Measurements from ENCODE around the gene UMPS.

The UMPS gene

GRCh38 chr3:124764746-124765145 lies 34.5 kb downstream of the UMPS start:
- DNase-seq = no peak

DNA sequence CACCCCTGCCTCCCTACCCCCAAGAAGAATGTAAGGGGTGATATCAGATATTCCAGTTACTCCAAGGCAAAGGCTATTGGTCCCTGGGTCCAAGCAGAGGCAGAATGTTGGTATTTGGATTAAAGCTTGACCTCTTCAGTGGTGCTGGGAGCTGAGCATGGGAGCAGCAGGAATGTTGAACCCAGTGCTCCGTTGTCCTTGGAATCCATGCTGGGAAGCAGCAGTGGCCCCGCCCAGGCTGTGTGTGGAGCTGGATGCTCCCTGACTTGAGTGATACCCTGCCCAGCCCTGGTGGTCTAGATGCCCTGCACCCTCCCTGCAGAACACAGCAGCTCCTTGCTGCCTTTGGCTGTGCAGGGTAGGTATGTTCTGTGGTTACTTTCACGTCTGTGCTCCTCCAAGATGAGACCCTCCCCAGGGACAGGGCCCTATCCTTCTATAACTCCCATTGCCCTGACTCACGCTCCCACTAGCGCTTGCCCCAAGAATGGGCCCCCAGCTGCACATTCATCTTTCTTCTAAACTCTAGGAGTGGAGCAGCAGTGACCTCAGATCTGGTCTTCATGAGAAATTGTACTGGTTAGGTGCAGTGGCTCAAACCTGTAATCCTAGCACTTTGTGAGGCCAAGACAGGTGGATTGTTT lies 35.1 kb downstream of the UMPS start:
- DNase-seq = no peak

DNA sequence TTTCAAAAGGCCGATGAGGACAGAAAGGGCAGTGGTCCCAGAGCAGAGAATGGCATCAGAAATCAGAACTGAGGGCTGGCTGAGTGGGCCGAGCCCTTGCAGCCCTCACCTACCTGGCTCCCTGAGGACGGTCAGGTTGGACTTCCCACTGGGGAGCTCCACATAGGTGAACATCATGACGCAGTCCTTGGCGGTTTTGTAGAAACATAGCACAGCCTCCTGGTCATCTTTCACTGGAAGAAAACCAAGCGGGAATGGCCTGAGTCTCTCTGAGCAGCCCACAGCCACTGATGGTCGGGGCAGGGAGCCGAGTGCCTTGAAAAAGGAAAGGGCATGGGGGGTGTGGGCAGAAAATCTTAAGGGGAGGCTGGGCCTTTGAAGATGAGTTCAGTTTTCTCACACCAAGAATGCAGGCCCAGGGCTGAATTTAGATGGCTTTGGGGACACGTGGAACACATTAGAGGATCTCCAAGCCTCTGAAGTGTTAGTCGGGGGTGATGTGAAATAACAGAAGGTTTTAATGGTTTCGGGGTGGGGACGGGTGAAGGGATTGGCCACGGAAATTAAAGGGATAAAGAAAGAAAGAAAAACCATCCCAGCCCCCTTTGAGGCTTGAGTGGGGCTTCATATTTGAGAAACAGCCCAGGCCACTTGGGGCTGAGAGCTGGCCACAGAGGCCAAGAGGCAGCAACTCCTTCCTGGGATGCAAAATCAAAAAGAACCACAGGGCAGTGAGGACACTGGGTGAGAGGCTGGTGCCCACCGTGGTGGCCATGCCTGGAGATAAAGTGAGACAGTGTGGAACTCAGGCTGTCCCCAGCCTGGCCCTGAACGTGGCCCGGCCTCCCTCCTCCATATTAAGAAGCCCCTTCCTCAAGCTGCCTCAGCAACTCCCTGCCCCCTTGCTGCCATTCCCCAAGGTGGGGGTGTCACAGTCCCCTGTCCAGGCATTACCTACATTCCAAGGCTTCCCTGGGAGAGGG lies 36.2 kb downstream of the UMPS start:
- no peak for DNase-seq

DNA sequence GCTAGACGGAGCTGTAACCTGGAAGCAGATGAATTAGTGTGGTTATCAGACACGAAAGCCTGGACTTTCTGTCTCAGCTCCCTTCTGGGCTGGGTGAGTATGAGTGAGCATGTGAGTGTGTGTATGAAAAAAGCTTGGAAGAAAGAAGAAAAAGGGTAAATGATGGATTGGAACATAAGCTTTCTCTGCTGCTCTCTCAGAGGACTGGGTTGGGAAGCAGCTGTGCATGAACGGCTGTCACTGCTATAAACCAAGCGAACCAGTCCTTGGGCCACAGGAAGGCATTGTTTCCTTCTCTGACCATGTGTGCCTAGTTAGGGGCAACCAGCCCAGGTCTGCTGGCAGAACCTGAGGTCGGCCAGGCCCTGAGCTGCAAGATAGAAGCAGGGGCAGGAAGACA lies 37.0 kb downstream of the UMPS start:
- DNase-seq = no peak

- no peak for DNase-seq
Measured at GRCh38 chr3:124767691-124768090, 37.4 kb downstream of the UMPS start.

DNA sequence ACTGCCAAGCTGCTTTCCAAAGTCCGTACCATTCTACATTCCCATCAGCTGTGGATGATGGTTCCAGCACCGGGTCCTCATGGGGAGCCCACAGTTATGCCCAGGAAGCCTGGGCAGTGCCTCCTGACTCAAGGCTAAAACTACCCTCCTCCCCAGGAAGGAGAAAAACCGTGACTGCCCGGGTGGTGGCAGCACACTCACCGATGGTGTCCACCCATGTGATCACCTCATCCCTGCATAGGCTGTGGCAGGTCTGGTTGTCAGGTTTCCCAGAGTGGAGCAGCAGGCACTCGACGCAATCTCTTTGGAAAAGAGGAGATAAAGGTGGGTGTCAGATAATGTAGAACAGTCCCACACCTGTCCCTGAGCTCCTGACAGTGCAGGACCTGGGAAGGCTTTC lies 38.6 kb downstream of the UMPS start:
- DNase-seq = no peak

DNA sequence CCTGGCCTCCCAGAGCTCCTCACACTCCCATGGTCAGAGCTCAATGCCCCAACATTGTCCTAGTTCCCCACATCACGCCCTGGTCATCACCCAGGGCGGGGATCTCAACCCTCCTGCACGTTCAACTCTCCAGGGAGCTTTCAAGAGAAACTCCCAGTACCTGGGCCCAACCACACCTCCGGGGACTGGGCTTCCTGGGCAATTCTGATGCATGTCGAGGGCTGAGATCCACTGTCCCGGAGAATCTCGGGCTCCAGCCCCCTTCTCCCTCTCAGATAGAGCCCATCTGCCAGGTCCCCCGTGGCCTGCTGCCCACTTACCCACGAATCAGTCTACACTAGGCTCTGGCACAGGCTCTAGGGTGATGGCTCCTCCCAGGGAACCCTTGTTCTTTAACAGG lies 39.2 kb downstream of the UMPS start:
- DNase-seq = no peak

DNA sequence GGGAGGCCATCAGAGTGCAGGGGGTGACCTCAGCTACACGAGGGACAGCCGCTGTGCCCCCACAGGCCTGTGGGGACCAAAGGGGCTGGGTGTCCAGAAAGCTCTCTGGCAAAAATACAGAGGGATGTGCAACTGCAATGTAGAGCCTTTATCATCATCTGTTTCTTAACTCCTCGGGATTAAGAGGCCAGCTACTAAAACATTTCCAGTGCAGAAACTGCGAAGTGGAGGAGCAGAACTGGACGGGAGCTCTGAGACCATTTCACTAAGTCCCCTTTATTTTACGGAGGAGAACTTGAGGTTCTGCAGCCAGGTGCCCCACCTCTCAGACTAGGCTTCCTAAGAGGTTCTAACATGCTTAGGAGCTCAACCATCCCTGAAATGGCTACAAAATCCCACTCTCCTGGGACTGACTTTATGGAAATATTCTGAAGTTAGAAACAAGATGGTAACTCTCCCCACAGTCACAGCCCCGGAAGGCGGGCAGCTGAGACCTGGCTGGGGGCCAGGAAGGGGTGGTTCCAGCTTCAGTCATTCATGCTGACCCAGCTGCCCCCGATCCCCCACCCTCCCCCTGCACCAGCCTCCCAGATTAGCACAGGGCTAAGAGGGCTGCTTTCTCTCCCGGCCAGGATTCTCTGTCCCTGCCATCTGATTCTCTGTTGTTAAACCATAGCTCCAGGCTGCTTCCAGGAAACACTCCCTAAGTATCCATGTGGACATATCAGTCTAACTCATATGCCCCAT lies 40.3 kb downstream of the UMPS start:
- no peak for DNase-seq

DNA sequence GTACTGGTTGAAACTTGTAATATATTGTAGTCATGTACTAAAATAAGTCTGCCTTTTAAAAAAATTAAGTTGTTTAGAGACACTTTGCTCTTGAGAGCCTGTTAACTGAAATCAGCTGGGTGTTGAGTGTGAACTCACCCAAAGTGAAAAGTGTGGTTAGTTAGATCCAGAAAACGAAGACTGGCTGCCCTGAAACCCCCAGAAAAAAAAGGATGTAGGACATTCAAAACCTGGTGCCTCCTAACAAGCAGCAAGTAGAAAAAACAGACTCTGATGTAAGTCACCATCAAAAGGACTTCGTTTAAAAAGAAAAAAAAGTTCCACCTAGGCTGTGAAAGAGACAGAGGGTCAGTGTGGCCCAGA lies 40.8 kb downstream of the UMPS start:
- no peak for DNase-seq

GRCh38 chr3:124772081-124772831 lies 42.0 kb downstream of the UMPS start:
- no peak for DNase-seq

- DNase-seq = no peak
Measured at GRCh38 chr3:124773351-124774326, 43.4 kb downstream of the UMPS start.

DNA sequence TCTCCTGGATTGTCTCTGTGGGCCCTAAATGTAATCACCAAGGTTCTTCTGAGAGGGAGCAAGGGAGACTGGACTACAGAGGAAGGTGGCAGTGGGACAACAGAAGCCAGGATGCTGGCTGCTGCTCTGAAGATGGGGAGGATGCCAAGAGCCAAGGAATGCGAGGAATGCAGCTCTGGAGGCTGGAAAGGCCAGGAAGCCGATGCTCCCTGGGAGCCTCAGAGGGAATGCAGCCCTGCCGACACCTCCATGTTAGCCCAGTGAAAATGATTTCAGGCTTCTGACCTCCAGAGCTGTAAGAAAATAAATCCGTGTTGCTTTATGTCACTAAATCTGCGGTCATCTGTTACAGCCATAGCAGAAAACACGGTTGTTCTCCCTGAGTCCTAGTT lies 44.1 kb downstream of the UMPS start:
- no peak for DNase-seq

DNA sequence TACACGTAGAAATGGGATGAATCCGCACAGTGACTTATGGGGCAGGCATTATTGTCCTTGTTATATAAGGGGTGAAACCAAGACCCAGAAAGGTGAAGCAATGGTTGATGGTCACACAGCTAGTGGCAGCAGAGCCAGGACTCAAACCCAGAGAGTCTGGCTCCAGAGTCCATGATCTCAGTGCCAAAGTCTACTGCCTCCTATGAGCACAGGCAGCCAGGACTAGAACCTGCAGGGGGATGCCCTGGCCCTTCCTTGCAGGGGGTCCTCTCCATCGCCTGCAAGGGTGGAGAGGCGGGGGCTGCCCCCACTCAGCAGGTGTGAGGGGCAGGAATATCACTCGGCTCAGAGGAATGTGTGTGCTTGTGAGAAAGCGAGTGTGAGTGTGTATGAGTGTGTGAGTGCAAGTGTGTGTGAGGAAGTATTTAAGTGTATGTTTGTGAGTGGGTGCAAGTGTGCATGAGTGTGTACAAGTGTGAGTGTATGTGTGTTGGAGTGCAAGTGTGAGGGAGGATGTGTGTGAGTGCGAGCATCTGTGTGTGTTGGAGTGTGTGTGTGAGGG lies 44.7 kb downstream of the UMPS start:
- no peak for DNase-seq

GRCh38 chr3:124775877-124776276 lies 45.6 kb downstream of the UMPS start:
- DNase-seq = no peak

DNA sequence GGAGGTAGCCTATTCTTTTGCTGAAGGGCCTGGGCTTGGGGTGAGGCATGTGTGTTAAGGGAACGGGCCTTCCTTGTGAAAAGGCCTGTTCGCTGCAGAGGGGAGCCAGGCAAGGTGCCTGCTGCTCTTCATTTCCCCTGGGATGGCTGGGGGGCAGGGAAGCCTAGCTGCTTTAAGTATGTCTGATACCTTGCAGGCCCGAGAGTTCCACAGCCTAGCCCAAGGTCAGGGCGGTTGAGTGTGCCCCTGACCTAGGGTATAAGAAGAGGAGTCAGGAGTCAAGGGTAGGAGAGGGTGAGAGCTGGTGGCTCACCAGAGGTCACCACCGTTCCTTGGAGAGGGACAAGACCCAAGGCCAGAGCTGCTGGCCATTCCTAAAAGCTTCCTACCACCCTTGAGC lies 46.6 kb downstream of the UMPS start:
- DNase-seq = no peak

DNA sequence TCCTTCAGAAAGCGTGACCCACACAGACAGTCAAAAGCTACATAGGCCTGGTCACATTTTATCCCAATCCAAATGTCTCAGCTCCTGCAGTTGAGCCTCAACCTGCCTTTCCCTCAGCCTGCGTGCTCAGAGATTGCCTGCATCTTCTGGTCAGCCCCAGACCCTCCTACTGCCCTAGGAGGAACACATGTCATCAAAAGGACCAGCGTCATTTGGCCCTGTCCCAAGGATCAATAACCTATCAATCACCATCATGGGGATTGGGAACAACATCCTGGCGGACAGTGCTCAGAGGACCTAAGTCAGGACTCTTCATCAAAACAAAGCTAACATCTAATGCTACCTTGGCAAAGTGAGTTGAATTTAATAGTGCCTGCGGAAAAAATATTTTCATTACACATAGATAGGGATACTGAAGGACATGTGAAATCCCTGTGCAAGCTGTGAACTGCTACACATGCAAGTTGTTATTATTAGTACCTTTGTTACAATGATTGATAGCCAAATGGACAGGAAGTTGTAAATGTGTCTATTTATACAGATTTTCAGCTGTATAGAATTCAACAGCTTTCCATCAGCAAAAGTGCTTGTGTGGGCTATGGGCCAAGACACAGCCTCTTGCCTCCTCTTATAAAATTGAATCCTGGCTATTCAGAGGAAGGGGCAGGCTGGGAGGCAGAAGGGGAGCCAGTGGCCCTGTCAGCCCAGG lies 47.7 kb downstream of the UMPS start:
- DNase-seq = no peak

GRCh38 chr3:124779116-124779515 lies 48.9 kb downstream of the UMPS start:
- DNase-seq = no peak

GRCh38 chr3:124779751-124780191 lies 49.5 kb downstream of the UMPS start:
- no peak for DNase-seq

DNA sequence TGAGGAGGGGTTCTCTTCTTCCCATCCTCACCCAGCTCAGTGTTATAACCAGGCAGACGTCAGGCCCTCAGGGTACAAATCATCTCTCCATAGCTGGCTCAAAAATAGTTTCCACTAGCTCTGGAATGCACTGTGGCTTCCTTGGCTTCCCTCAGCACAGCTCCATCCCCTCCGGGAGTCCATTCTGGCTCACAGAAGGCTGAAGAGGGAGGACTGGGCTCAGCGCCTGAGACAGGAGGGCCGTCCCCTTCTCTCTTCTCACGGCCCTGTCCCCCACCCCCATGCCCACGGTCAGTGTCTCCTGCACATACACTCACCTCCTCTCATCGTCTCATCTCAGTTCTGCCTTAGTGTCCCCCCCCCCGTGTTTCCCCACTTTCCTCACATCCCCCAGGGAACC lies 50.1 kb downstream of the UMPS start:
- DNase-seq = no peak

DNA sequence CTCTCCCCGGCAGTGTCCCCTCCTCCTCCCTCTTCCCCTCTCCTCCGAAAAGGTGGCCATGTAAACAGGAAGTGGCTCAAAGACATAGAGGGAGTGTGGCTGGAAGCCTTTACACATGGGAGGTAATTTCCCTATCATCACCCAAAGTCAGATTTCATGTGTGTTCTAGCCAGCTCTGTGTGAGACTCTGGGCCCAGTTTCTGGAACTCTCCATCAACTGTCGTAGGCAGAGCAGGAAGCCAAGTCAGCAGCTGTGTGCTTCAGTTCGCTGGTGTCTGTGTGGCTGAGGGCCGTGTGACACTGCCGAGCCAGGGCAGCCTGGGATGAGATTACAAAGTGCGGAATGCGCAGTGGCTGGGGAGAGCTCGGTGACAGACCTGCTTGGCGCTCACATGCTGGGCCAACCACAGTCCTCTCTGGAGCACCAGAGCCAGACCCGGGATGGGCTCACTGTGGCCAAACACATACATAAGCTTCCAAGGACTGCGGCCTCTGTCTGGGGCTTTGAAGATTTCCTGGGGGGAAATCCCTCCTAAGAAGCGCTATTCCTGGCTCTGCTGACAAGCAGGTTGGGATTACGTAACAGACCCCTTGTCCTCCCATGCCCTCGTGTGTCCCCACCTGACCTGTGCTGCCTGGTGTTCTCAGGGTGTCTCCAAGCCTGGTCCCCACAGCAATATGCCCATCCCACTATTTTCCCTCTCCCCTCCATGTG lies 50.7 kb downstream of the UMPS start:
- no peak for DNase-seq
